Measurements from ENCODE around the gene CNPY4. TPM values are rescaled to one million over a fixed set of nuclear protein-coding genes. Genes with fewer than 3 reads are reported as not detected.

Gene CNPY4
- total and polyA plus RNA-seq, 10 of the 15 experiments (the other 5 are each of a cell fraction or from before 2014, with no cell fraction given), result 2.5 to 9.2 (median 6.8) TPM

DNA sequence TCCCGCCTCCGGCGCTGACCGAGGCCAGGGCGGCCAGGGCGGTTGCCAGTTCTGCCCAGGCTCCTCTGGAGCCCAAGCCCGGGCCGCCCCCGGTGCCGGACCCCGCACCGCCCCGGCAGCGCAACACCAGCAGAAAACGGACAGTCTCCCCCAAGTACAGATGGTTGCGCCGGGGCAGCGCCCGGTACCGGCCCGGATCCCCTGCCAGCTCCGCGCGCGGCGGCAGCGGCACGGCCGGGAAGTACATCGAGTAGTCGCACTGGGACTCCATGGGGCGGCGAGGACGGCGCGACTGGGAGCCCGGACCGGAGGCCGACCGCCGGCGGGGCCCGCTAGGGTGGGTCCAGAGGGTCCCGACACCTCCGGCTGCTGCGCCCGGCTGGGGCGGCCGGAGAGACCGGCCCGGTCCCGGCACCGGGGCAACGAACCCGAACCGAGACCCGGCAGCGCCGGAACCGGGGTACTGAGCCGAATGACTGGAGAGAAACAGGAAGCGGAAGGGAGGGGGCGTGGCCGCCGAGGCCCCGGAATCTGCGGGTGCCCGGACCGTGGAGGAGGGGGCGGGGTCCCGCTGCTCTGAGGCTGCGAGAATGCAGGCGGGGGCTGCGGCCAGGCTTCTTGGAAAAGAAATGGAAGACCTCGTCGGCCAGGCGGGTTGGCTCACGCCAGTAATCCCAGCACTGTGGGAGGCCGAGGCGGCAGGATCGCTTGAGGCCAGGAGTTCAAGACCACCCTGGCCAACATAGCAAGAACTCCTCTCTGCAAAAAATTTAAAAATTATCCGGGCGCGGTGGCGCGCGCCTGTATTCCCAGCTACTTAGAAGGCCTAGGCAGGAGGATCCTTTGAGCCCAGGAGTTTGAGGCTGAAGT lies 39.0 kb downstream of the CNPY4 start, which contains the start of gene TRAPPC14 (continued):
- TF ChIP-seq, protein P1, sequence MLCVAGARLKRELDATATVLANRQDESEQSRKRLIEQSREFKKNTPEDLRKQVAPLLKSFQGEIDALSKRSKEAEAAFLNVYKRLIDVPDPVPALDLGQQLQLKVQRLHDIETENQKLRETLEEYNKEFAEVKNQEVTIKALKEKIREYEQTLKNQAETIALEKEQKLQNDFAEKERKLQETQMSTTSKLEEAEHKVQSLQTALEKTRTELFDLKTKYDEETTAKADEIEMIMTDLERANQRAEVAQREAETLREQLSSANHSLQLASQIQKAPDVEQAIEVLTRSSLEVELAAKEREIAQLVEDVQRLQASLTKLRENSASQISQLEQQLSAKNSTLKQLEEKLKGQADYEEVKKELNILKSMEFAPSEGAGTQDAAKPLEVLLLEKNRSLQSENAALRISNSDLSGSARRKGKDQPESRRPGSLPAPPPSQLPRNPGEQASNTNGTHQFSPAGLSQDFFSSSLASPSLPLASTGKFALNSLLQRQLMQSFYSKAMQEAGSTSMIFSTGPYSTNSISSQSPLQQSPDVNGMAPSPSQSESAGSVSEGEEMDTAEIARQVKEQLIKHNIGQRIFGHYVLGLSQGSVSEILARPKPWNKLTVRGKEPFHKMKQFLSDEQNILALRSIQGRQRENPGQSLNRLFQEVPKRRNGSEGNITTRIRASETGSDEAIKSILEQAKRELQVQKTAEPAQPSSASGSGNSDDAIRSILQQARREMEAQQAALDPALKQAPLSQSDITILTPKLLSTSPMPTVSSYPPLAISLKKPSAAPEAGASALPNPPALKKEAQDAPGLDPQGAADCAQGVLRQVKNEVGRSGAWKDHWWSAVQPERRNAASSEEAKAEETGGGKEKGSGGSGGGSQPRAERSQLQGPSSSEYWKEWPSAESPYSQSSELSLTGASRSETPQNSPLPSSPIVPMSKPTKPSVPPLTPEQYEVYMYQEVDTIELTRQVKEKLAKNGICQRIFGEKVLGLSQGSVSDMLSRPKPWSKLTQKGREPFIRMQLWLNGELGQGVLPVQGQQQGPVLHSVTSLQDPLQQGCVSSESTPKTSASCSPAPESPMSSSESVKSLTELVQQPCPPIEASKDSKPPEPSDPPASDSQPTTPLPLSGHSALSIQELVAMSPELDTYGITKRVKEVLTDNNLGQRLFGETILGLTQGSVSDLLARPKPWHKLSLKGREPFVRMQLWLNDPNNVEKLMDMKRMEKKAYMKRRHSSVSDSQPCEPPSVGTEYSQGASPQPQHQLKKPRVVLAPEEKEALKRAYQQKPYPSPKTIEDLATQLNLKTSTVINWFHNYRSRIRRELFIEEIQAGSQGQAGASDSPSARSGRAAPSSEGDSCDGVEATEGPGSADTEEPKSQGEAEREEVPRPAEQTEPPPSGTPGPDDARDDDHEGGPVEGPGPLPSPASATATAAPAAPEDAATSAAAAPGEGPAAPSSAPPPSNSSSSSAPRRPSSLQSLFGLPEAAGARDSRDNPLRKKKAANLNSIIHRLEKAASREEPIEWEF (IDR thresholded peaks at IDR 0.05; ENCODE audit: insufficient replicate concordance, low read depth, low read length), result no peak
- TF ChIP-seq, protein P2, sequence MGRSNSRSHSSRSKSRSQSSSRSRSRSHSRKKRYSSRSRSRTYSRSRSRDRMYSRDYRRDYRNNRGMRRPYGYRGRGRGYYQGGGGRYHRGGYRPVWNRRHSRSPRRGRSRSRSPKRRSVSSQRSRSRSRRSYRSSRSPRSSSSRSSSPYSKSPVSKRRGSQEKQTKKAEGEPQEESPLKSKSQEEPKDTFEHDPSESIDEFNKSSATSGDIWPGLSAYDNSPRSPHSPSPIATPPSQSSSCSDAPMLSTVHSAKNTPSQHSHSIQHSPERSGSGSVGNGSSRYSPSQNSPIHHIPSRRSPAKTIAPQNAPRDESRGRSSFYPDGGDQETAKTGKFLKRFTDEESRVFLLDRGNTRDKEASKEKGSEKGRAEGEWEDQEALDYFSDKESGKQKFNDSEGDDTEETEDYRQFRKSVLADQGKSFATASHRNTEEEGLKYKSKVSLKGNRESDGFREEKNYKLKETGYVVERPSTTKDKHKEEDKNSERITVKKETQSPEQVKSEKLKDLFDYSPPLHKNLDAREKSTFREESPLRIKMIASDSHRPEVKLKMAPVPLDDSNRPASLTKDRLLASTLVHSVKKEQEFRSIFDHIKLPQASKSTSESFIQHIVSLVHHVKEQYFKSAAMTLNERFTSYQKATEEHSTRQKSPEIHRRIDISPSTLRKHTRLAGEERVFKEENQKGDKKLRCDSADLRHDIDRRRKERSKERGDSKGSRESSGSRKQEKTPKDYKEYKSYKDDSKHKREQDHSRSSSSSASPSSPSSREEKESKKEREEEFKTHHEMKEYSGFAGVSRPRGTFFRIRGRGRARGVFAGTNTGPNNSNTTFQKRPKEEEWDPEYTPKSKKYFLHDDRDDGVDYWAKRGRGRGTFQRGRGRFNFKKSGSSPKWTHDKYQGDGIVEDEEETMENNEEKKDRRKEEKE (IDR thresholded peaks at IDR 0.05), result 0 out of 2 replicates have a peak, but pooled peaks have one; percentile 24
- TF ChIP-seq, protein P3, sequence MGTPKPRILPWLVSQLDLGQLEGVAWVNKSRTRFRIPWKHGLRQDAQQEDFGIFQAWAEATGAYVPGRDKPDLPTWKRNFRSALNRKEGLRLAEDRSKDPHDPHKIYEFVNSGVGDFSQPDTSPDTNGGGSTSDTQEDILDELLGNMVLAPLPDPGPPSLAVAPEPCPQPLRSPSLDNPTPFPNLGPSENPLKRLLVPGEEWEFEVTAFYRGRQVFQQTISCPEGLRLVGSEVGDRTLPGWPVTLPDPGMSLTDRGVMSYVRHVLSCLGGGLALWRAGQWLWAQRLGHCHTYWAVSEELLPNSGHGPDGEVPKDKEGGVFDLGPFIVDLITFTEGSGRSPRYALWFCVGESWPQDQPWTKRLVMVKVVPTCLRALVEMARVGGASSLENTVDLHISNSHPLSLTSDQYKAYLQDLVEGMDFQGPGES (IDR thresholded peaks at IDR 0.05), result no peak
- TF ChIP-seq GATAD2B (conservative IDR thresholded peaks at IDR 0.05; ENCODE audit: low read depth) (peak; percentile 95), EZH2 (IDR thresholded peaks at IDR 0.05; ENCODE audit: borderline replicate concordance, control insufficient read depth, low read depth, low read length) (no peak), CBFB (IDR thresholded peaks at IDR 0.05; ENCODE audit: low read depth) (no peak), NFYA (IDR thresholded peaks at IDR 0.05; ENCODE audit: borderline replicate concordance, low read depth, low read length) (no peak), RAD21 (IDR thresholded peaks at IDR 0.05; ENCODE audit: insufficient read depth, low read depth, low read length) (no peak), FOS (IDR thresholded peaks at IDR 0.05; ENCODE audit: borderline replicate concordance, extremely low read depth, insufficient read length) (no peak), NRF1 (conservative IDR thresholded peaks at IDR 0.05; ENCODE audit: low read depth, low read length) (no peak), EGR1 (IDR thresholded peaks at IDR 0.05; ENCODE audit: borderline replicate concordance in 1 of 2, low read depth in 2 of 2, low read length in 2 of 2) (peak in 1 of 2 experiments; percentile 76; a peak in 1 of 3 replicates), MTA2 (IDR thresholded peaks at IDR 0.05; ENCODE audit: low read depth) (peak; percentile 30; the same call in 1 of the 2 replicates), DPF2 (IDR thresholded peaks at IDR 0.05) (peak; percentile 83), BCL11A (IDR thresholded peaks at IDR 0.05; ENCODE audit: low read depth, low read length) (no peak), WRNIP1 (IDR thresholded peaks at IDR 0.05; ENCODE audit: borderline replicate concordance, low read depth, low read length) (no peak), NR2C1 (IDR thresholded peaks at IDR 0.05) (peak; percentile 54), RAD51 (IDR thresholded peaks at IDR 0.05) (no peak), BHLHE40 (IDR thresholded peaks at IDR 0.05; ENCODE audit: borderline replicate concordance in 1 of 2, low read depth in 2 of 2, low read length in 1 of 2) (peak in 1 of 2 experiments; percentile 49; a peak in 2 of 4 replicates)
- TF ChIP-seq, protein P4, sequence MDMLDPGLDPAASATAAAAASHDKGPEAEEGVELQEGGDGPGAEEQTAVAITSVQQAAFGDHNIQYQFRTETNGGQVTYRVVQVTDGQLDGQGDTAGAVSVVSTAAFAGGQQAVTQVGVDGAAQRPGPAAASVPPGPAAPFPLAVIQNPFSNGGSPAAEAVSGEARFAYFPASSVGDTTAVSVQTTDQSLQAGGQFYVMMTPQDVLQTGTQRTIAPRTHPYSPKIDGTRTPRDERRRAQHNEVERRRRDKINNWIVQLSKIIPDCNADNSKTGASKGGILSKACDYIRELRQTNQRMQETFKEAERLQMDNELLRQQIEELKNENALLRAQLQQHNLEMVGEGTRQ (IDR thresholded peaks at IDR 0.05; ENCODE audit: borderline replicate concordance, low read depth, low read length), result no peak

All from GM12878 (cell line).